COLO829 (cell line): ENCODE measurements around the gene KCNJ14.

Source experiments
- DNase-seq: peaks from one replicate; pipeline ENCODE4 v3.0.0; 2012; ENCODE audit warnings: low spot score

Gene KCNJ14

DNA sequence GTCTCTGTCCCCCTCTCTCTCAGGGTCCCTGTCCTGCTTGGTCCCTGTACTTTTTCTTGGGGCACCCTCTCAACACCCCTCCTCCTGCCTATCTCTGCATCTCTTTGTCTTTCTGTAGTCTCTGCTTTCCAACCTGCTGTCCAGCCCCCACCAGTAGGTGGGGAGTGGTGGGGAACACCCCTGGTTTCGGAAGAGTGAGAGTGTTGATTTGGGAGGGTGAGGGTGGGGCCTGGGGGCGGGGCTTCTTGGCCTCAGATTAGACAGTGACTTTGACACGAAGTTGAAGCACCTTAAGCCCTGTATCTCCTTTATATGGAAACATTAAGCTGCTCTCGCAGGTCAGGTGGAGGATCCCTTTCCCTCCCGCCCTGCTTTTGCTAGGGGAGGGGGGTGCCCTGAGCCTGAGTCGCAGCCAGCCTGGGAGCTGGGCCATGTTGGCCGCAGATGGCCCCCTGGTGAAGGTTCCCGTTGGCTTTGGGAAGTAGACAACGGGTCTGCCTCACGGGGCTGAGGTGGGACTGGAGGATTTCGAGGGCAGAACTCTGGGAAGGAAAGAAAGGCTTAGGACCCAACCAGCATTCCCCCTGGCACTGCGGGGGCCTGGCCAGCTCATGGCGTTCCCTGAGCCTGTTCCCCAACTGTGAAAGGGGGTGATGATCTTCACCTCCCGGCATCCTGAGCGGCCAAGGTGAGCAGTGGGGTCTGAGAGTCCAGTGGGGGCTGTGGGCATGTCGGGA lies at the start of gene KCNJ14:
KCNJ14 (plus strand) TSS at position 404 of the 737 bp plus-strand sequence. CDS start 6,151 bp downstream, outside the sequence.
- no peak for DNase-seq

DNA sequence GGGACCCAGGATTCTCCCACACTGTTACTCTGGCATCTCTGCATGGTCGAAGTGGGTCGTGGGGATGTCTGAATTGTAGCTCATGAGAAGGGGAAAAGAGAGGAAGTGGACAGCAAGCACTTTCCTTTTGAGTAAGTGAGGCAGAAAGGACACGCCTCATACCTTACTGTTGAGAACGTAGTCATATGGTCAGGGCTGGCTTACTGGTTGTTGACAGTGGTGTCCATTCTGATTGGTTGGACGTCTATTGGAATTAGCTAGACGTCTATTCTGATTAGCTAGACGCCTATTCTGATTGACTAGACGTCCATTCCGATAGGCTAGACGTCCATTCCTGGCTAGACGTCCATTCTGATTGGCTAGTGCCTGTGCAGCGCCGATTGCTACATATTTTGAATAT lies 49.5 kb upstream of the KCNJ14 start:
- DNase-seq: no peak

DNA sequence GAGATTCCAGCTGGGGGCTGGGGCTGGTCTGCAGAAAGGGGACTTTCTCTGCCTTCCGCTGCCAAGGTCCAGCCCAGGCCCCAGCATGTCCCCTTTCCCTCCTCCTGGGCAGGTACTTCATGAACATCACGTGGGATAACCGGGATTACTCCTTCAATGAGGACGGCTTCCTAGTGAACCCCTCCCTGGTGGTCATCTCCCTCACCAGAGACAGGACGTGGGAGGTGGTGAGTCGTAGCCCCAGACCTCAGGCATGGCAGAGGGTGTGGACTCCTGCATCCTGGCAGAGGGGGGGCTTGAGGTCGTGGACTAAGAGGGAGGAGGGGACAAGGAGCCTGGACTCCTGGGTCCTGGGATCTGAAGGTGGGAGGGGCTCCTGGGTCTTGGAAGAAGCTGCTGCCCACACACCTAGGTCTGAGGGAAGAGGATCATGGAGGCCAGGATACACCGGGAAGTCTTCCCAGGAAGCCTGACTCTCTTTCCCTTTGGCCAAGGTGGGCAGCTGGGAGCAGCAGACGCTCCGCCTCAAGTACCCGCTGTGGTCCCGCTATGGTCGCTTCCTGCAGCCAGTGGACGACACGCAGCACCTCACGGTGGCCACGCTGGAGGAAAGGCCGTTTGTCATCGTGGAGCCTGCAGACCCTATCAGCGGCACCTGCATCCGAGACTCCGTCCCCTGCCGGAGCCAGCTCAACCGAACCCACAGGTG lies 41.3 kb upstream of the KCNJ14 start:
- DNase-seq: no peak

DNA sequence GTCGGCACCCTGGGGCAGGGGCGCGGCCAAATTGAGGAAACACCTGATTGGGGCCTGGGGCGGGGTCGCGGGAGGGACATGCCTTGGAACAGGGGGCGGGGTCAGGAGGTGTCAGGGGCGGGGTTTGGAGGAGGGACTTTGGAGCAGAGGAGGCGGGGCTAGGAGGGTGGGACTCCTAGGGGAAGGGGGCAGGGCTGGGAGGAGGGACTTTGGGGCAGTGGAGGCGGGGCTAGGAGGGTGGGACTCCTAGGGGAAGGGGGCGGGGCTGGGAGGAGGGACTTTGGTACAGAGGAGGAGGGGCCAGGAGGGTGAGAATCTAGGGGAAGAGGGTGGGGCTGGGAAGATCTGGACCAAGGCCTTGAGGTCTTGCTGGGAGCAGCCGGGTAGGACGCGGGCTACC lies 40.0 kb upstream of the KCNJ14 start:
- peak; percentile 48 for DNase-seq

DNA sequence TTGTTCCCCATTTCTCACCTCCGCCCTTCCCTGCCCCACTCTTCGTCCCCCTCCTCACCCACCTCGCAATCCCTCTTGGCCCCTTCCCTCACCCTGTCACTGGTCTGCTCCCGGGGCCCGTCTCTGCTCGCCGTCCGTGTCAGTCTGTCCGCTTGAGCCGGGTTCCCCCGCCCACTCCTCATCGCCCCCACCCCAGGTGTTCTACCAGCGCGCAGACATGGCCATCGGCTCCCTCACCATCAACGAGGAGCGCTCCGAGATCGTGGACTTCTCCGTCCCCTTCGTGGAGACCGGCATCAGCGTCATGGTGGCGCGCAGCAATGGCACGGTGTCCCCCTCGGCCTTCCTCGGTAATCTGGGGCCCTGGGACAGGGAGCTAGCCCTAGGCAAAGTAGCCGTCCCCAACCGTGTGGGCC lies 39.6 kb upstream of the KCNJ14 start:
- DNase-seq: no peak

DNA sequence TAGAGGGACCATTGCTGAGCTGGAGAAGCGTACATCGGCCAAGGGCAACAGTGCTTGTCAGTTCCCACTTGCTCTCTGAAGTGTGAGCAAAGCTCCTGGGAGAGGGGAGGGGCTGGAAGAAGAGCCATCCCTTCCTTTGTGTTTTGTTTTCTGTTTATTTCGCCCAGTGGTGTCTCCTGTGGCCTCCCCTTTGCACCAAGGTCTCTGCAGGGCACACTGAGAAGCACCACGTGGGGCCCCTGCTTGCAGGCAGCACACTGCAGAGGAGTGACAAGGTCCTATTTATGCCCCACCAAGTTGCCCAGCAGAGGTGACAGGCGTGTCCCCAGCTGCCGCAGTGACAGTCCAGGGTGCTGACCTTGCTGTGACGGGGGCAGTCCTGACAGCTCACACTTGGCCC lies 38.0 kb upstream of the KCNJ14 start:
- no peak for DNase-seq

DNA sequence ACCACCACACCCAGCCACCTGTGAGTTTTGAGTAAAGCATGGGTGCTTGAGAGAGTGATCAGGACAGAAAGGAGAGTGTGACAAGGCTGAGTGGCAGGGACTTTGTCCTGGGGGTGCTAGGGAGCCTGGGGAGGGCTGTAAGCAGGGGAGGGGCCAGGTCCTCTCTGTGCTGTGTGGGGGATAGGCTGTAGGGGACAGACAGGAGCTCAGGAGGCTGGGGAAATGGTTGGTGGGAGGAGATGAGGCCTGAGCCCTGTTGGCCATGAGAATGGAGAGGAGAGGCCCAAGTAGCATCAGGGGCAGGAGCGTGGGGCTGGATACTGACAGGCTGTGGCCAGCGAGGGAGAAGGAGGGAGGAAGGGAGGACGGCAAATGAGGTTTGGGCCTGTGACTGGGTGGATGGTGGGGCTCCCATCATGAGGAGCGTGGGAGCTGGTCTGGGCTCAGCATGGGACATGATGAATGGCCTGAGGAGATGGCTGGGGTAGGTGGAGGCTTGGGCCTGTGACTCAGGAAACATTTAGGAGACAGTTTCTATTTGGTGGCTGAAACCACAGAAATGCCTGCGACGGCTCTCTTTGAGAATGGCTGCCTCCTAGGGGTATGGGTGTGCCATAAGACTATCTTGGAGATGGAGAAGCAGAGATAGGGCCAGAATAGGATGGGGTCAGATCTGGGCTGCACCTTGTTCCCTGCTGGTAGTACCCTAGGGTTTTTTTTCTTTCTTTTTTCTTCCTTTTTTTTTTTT lies 36.9 kb upstream of the KCNJ14 start:
- no peak for DNase-seq

DNA sequence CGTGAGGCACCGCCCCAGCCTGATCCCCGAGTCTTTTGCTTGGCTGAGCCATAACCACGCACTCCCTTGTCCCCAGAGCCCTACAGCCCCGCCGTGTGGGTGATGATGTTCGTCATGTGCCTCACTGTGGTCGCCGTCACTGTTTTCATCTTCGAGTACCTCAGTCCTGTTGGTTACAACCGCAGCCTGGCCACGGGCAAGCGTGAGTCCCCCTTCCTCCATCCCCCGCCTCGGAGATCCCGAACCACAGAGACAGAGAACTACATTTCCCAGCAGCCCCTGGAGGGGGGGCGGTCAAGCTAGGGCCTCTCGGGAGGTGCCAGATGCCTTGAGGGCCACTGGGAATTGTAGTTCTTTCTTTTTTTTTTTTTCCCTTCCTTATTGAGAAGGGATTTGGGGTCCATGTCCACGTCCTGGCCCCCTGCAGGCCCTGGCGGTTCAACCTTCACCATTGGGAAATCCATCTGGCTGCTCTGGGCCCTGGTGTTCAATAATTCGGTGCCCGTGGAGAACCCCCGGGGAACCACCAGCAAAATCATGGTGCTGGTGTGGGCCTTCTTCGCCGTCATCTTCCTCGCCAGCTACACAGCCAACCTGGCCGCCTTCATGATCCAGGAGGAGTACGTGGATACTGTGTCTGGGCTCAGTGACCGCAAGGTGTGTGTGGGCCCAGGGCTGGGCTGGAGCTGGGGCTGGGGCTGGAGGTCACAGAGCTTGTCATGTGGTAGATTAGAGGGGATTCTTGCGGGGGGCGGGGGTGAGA lies 36.0 kb upstream of the KCNJ14 start:
- DNase-seq: no peak

DNA sequence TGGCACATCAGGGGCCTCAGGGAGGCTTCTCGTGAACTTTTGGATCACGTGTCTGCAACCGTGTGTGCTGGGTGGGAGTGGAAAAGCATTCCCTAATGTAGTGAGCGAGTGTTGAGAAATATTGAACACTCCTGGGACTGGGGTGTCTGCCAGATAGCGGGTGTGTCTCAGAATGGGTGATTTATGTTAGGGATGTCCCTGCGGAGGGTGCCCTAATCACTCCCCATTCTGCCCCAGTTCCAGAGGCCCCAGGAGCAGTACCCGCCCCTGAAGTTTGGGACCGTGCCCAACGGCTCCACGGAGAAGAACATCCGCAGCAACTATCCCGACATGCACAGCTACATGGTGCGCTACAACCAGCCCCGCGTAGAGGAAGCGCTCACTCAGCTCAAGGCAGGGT lies 33.8 kb upstream of the KCNJ14 start:
- no peak for DNase-seq

DNA sequence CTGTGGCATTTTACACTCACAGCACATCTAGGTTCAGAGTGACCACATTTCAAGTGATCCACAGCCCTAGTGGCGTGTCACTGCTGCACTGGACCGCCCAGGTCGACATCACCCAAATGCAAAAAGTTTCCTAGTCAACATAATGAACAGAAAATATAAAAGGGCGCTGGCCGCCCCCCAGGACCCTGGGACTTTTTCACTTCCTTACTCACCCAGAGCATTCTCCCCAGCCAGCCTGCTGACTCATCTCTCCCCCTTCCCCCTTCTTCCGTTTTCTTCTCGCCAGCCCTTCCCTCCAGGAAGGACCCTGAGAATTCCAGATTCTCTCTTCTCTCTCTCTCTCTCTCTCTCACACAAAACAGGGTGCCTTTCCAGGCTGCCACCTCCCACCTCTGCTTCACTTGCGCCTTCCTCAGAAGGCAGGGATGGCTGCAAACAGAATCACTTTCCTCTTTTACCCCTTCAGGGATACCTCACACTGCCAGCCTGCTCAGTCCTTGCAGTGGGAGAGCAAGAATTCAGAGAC lies 30.6 kb upstream of the KCNJ14 start:
- peak; percentile 44 for DNase-seq

DNA sequence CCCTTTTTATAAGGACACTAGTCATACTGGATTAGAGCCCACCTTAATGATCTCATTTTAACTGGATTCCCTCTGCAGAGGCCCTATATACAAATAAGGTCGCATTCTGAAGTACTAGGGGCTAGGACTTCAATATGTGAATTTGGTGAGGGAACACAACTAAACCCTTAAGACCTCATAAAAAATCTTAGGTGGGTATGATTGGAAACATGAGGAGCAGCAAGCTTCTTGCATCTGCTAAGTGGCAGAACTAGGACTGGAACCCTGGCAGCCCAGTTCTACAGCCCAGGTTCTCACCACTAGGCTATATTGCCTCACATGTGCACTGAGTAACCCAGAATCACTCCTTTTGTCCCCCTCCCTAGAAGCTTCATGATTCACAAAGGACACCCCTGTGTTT lies 26.7 kb upstream of the KCNJ14 start:
- DNase-seq: no peak

DNA sequence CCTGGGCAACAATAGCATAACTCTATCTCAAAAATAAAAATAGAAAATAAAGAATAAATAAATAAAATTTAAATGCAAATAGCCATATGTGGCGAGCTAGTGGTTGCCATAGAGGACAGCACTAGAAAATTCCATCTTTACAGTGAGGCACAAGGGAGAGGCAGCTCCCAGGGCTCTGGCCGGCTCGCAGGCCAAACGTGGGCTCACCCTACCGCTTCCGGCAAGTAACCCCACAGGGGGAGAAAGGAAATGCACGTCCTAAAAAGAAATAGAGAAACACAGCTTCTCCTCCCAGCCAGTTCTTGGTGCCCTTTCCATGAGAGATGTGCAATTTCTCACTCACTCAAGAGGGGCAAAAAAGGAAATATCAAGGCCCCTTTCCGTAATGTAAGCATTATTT lies 22.0 kb upstream of the KCNJ14 start:
- no peak for DNase-seq

DNA sequence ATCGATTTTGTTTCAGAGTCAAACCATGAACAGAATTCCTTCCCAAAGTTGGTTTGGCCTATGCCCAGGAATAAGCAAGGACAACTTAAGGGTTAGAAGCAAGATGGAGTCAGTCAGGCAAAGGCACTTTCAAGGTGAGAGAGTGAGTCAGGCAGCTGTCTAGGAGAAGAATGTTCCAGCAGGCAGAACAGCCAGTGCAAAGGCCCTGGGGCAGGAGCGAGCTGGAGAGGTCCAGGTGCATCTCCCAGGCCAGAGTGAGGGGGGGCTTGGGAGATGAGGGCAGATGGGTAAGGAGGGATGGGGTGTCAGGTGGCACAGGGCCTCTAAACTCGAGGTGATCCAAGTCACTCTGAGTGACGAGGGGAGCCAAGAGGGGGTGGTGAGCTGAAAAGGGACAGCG lies 18.8 kb upstream of the KCNJ14 start:
- DNase-seq: no peak

DNA sequence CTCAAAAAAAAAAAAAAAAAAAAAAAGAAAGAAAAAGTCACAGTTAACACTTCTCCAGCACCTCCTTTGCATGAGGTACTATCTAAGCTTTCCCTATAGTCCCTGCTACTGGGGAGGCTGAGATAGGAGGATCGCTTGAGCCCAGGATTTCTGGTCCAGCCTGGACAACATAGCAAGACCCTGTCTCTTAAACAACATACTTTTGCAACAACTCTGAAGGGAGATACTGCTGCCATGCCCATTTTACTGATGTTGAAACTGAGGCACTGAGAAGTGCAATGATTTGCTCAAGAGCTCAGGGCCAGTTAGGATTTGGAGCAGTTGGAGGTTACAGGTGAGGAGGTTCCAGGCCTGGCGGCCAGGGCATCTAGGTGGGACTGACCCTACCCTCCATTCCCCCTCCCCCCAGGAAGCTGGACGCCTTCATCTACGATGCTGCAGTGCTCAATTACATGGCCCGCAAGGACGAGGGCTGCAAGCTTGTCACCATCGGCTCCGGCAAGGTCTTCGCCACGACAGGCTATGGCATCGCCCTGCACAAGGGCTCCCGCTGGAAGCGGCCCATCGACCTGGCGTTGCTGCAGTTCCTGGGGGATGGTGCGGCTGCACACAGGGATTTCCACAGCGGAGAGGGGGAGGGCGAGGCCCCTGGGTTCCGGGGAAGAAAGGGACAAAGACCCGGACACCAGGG lies 13.9 kb upstream of the KCNJ14 start:
- DNase-seq: no peak

DNA sequence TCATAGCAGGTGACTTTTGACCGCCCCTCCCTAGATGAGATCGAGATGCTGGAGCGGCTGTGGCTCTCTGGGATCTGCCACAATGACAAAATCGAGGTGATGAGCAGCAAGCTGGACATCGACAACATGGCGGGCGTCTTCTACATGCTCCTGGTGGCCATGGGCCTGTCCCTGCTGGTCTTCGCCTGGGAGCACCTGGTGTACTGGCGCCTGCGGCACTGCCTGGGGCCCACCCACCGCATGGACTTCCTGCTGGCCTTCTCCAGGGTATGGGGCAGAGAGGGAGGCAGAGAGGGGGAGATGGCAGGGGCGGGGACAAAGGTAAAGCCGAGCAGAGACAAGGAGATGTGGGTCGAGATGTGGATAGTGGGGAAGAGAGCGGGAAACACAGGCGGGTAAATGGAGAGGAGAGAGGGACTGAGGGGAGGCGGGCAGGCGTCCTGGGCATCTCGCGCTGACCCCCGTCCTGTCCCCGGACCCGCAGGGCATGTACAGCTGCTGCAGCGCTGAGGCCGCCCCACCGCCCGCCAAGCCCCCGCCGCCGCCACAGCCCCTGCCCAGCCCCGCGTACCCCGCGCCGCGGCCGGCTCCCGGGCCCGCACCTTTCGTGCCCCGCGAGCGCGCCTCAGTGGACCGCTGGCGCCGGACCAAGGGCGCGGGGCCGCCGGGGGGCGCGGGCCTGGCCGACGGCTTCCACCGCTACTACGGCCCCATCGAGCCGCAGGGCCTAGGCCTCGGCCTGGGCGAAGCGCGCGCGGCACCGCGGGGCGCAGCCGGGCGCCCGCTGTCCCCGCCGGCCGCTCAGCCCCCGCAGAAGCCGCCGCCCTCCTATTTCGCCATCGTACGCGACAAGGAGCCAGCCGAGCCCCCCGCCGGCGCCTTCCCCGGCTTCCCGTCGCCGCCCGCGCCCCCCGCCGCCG lies 13.0 kb upstream of the KCNJ14 start:
- DNase-seq: no peak

DNA sequence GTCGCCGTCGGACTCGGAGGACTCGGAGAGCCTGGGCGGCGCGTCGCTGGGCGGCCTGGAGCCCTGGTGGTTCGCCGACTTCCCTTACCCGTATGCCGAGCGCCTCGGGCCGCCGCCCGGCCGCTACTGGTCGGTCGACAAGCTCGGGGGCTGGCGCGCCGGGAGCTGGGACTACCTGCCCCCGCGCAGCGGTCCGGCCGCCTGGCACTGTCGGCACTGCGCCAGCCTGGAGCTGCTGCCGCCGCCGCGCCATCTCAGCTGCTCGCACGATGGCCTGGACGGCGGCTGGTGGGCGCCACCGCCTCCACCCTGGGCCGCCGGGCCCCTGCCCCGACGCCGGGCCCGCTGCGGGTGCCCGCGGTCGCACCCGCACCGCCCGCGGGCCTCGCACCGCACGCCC lies 12.1 kb upstream of the KCNJ14 start:
- no peak for DNase-seq

DNA sequence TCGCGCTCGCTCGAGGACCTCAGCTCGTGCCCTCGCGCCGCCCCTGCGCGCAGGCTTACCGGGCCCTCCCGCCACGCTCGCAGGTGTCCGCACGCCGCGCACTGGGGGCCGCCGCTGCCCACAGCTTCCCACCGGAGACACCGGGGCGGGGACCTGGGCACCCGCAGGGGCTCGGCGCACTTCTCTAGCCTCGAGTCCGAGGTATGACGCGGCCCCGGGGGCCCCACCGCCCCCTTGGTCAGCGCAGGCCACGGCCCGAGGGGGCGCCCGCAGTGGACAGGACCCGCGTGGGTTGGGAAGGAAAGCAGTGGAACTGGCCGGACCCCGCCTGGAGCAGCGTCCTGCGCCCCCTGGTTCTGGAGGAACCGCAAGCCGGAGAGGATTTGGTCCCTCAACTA lies 11.6 kb upstream of the KCNJ14 start:
- DNase-seq: no peak

DNA sequence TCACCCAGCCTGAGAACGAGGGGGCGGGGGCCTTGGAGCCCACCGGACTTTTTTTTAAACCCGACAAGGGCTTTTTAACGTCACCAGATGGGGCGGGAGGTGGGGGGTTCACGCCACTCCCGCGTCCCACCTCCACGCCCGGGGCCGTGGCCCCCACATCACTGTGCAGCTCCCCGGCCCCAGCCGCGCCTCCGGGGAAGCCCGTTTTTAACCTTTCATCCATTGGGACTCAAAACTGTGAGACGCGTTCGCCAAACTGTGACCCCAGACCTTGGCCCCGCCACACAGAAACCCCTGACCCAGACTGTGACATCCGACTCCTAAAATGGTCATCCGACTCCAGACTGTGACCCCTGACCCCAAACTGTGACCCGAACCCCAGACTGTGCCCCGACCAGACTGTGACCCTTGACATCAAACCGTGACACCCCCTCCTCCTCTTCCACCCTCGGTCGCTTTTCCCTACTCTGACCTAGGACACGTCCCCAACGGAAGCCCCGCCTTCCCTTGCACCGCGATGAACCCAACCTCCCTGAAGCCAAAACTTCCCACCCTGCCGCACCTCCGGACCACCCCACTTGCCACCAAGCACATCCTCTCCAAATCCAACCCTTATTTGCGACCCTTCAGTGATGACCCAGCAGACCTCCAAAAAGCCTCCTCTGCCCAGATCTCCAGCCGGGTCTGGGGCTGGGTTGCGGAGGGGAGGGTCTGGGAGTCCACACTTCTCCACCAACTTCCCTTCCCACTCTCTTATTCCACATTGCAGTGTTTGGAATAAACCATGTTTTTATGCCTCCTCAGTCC lies 11.0 kb upstream of the KCNJ14 start:
- no peak for DNase-seq

DNA sequence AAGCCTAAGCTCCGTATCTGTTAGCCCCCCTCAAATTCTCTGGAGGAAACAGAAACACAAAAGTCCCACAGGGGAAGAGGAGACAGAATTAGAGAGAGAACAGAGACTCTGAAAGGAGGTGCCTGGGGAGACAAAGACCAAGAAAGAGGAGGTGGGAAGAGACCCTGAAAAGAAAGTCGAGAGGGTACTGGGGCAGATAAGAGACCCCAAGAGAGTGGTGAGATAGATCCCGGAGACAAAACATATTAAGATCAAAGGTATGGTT lies 10.5 kb upstream of the KCNJ14 start:
- no peak for DNase-seq

DNA sequence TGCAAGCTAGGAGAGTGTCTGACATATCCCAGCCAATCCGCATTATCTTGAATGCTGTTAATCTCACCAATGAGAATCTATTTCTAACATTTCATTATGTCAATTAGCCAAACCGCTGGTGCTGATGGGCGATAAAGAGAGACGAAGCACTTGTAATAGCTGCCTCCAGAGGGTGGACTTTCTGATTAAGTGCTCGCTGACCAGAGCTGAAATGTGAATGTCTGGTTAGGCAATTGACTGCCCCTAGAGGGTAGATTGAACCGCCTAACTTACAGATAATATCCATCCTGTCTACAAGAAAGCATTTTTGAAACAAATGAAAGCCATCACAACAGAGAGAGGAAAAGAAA lies 10.1 kb upstream of the KCNJ14 start:
- DNase-seq: peak; percentile 92
